ENCODE data around the gene PRDM13.
"Not testable (repeated sequence)": the region's sequence is repeated elsewhere in the genome, so short reads cannot be mapped to it uniquely, and the experiment has no call there.

PRDM13 gene

DNA sequence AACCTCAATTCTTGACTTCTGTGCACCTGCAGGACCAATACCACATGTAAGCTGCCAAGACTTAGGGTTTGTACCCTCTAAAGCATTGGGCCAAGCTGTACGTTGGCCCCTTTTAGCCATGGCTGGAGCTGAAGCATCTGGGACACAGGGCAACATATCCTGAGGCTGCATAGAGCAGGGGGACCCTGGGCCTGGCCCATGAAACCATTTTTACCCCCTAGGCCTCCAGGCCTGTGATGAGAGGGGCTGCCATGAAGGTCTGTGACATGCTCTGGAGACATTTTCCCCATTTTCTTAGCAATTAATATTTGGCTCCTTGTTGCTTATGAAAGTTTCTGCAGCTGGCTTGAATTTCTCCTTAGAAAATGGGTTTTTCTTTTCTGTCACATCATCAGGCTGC lies 31.0 kb downstream of the PRDM13 start:
- Histone ChIP-seq H3K27ac (ENCODE audit: low read length) (no peak overlapping the region), H3K79me2 (ENCODE audit: low read length) (no peaks in the 10 kb centered on the region), H3K36me3 (replicated peaks; ENCODE audit: insufficient read depth, low read length) (no peaks in the 10 kb centered on the region), H3K4me2 (ENCODE audit: low read depth, low read length) (no peak overlapping the region), H3F3A (ENCODE audit: insufficient read depth, low read length) (no peaks in the 10 kb centered on the region), H3K9ac (ENCODE audit: low read length) (no peak overlapping the region), H3K9me3 (replicated peaks; ENCODE audit: insufficient read depth, low read length) (no peaks in the 10 kb centered on the region), H2AFZ (ENCODE audit: low read length) (no peak overlapping the region), H3K4me3 (ENCODE audit: low read length) (no peak overlapping the region), H3K4me1 (ENCODE audit: low read length) (no peaks in the 10 kb centered on the region), H4K20me1 (ENCODE audit: insufficient read depth, low read length) (no peaks in the 10 kb centered on the region), H3K27me3 (replicated peaks; ENCODE audit: insufficient read depth, low read length) (no peaks in the 10 kb centered on the region), H3K9me2 (replicated peaks; ENCODE audit: insufficient read depth, low read length) (no peaks in the 10 kb centered on the region)
- DNase-seq, result no peak
- no peak for TF ChIP-seq EZH2phosphoT487 (IDR thresholded peaks at IDR 0.05; ENCODE audit: low read length)
- TF ChIP-seq, protein P1, sequence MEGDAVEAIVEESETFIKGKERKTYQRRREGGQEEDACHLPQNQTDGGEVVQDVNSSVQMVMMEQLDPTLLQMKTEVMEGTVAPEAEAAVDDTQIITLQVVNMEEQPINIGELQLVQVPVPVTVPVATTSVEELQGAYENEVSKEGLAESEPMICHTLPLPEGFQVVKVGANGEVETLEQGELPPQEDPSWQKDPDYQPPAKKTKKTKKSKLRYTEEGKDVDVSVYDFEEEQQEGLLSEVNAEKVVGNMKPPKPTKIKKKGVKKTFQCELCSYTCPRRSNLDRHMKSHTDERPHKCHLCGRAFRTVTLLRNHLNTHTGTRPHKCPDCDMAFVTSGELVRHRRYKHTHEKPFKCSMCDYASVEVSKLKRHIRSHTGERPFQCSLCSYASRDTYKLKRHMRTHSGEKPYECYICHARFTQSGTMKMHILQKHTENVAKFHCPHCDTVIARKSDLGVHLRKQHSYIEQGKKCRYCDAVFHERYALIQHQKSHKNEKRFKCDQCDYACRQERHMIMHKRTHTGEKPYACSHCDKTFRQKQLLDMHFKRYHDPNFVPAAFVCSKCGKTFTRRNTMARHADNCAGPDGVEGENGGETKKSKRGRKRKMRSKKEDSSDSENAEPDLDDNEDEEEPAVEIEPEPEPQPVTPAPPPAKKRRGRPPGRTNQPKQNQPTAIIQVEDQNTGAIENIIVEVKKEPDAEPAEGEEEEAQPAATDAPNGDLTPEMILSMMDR (IDR thresholded peaks at IDR 0.05; ENCODE audit: low read length), result no peak

DNA sequence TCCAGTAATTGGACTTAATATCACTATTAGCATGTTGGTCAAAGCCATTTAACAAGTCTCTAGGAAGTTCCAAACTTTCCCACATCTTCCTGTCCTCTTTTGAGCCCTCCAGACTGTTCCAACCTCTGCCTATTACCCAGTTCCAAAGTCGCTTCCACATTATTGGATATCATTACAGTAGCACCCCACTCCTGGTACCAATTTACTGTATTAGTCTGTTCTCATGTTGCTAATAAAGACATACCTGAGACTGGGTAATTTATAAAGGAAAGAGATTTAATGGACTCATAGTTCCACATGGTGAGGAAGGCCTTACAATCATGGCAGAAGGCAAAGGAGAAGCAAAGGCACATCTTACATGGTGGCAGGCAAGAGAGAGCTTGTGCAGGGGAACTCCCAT lies 31.7 kb downstream of the PRDM13 start:
- not testable (repeated sequence) for H3K9ac ChIP-seq (ENCODE audit: low read length); H3K4me3 ChIP-seq (ENCODE audit: low read length); H3K9me3 ChIP-seq (replicated peaks; ENCODE audit: insufficient read depth, low read length); H3K79me2 ChIP-seq (ENCODE audit: low read length); H3K9me2 ChIP-seq (replicated peaks; ENCODE audit: insufficient read depth, low read length); H3K27ac ChIP-seq (ENCODE audit: low read length); H3K27me3 ChIP-seq (replicated peaks; ENCODE audit: insufficient read depth, low read length); DNase-seq; H3F3A ChIP-seq (ENCODE audit: insufficient read depth, low read length); H3K4me1 ChIP-seq (ENCODE audit: low read length); H4K20me1 ChIP-seq (ENCODE audit: insufficient read depth, low read length); H2AFZ ChIP-seq (ENCODE audit: low read length); H3K36me3 ChIP-seq (replicated peaks; ENCODE audit: insufficient read depth, low read length); H3K4me2 ChIP-seq (ENCODE audit: low read depth, low read length)

DNA sequence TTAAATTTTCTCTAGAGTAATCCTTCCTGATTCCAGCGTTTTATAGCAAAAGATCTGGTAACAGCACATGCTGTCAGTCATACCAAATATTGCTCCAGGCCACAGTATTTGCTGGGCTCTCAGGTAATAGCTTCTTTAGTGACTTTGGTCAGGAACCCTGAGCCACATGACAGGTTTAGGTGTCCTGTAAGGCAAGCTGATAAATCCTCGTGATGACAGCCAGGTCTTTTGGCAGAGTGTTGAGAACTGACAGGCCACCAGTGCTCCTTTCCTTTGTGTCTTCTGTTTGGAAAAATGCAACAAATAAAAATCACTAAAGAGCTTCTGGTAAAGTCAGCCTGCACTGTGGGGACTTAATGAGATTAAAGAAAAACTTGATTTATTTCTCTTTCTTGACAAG lies 34.6 kb downstream of the PRDM13 start:
- Histone ChIP-seq H3K79me2 (ENCODE audit: low read length) (no peaks in the 10 kb centered on the region), H3K4me3 (ENCODE audit: low read length) (no peak overlapping the region), H4K20me1 (ENCODE audit: insufficient read depth, low read length) (no peaks in the 10 kb centered on the region), H3K27ac (ENCODE audit: low read length) (no peak overlapping the region), H3K9ac (ENCODE audit: low read length) (no peak overlapping the region), H3K27me3 (replicated peaks; ENCODE audit: insufficient read depth, low read length) (no peaks in the 10 kb centered on the region), H3K9me3 (replicated peaks; ENCODE audit: insufficient read depth, low read length) (no peaks in the 10 kb centered on the region), H3K36me3 (replicated peaks; ENCODE audit: insufficient read depth, low read length) (no peaks in the 10 kb centered on the region), H3K4me1 (ENCODE audit: low read length) (no peaks in the 10 kb centered on the region), H2AFZ (ENCODE audit: low read length) (no peak overlapping the region), H3F3A (ENCODE audit: insufficient read depth, low read length) (no peaks in the 10 kb centered on the region), H3K9me2 (replicated peaks; ENCODE audit: insufficient read depth, low read length) (no peaks in the 10 kb centered on the region), H3K4me2 (ENCODE audit: low read depth, low read length) (no peak overlapping the region)
- TF ChIP-seq, protein P1 (IDR thresholded peaks at IDR 0.05; ENCODE audit: low read length), result no peak
- no peak for TF ChIP-seq EZH2 (optimal IDR thresholded peaks at IDR 0.05; ENCODE audit: low read depth, low read length)
- TF ChIP-seq EZH2phosphoT487 (IDR thresholded peaks at IDR 0.05; ENCODE audit: low read length), result no peak
- DNase-seq, result no peak

DNA sequence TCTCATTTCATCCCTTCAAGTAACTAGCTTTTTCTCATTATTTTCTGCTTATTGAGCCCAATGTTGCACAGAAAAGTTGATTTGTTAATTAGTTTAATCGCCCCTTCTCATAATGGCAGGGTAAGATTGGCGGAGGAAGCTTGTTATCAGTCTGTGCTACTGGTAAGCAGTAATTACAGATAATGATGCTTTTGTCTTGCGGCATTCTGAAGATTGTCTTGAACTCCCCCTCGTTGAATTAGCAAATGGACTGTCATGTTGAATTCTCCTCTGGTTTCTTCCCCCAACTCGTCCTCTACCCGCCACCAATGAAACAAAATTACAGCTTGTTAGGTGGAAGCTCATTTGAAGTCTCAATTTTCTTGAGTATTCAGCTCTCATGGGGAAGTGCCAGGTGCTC lies 39.4 kb downstream of the PRDM13 start:
- Histone ChIP-seq H3K4me2 (ENCODE audit: low read depth, low read length) (no peak overlapping the region), H3K4me3 (ENCODE audit: low read length) (no peak overlapping the region), H3K9me3 (replicated peaks; ENCODE audit: insufficient read depth, low read length) (no peaks in the 10 kb centered on the region), H2AFZ (ENCODE audit: low read length) (no peak overlapping the region), H3K27me3 (replicated peaks; ENCODE audit: insufficient read depth, low read length) (no peaks in the 10 kb centered on the region), H3K9me2 (replicated peaks; ENCODE audit: insufficient read depth, low read length) (no peaks in the 10 kb centered on the region), H3K9ac (ENCODE audit: low read length) (no peak overlapping the region), H4K20me1 (ENCODE audit: insufficient read depth, low read length) (no peaks in the 10 kb centered on the region), H3K4me1 (ENCODE audit: low read length) (no peaks in the 10 kb centered on the region), H3K27ac (ENCODE audit: low read length) (no peak overlapping the region), H3K79me2 (ENCODE audit: low read length) (no peaks in the 10 kb centered on the region), H3F3A (ENCODE audit: insufficient read depth, low read length) (no peaks in the 10 kb centered on the region), H3K36me3 (replicated peaks; ENCODE audit: insufficient read depth, low read length) (no peaks in the 10 kb centered on the region)
- no peak for TF ChIP-seq EZH2 (optimal IDR thresholded peaks at IDR 0.05; ENCODE audit: low read depth, low read length)
- no peak for TF ChIP-seq EZH2phosphoT487 (IDR thresholded peaks at IDR 0.05; ENCODE audit: low read length)
- TF ChIP-seq, protein P1 (IDR thresholded peaks at IDR 0.05; ENCODE audit: low read length), result no peak
- DNase-seq, result no peak

DNA sequence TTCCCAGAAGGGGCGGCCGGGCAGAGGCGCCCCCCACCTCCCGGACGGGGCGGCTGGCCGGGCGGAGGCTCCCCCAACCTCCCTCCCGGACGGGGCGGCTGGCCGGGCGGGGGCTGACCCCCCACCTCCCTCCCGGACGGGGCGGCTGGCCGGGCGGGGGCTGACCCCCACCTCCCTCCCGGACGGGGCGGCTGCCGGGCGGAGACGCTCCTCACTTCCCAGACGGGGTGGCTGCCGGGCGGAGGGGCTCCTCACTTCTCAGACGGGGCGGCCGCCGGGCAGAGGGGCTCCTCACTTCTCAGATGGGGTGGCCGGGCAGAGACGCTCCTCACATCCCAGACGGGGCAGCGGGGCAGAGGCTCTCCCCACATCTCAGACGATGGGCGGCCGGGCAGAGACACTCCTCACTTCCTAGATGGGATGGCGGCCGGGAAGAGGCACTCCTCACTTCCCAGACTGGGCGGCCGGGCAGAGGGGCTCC lies 43.5 kb downstream of the PRDM13 start:
- H3K36me3 ChIP-seq (replicated peaks; ENCODE audit: insufficient read depth, low read length); H3K4me1 ChIP-seq (ENCODE audit: low read length); H3F3A ChIP-seq (ENCODE audit: insufficient read depth, low read length); H3K79me2 ChIP-seq (ENCODE audit: low read length); H3K27me3 ChIP-seq (replicated peaks; ENCODE audit: insufficient read depth, low read length); H3K9me2 ChIP-seq (replicated peaks; ENCODE audit: insufficient read depth, low read length); H3K9me3 ChIP-seq (replicated peaks; ENCODE audit: insufficient read depth, low read length); H2AFZ ChIP-seq (ENCODE audit: low read length); H3K9ac ChIP-seq (ENCODE audit: low read length); H3K4me3 ChIP-seq (ENCODE audit: low read length); H3K4me2 ChIP-seq (ENCODE audit: low read depth, low read length); H3K27ac ChIP-seq (ENCODE audit: low read length); H4K20me1 ChIP-seq (ENCODE audit: insufficient read depth, low read length); DNase-seq: not testable (repeated sequence)

Data from MM.1S (cell line).